Hair follicle dermal papilla cell (primary cell): ENCODE measurements around the gene LHX6. TPM values are rescaled to one million over a fixed set of nuclear protein-coding genes. Genes with fewer than 3 reads are reported as not detected.

Experiments
- total RNA-seq: library from RNA; depleted of rRNA; stranded (reverse); fragments of >200 nt; gene quantifications from 2 replicates; pipeline ENCODE4 v1.2.3, GENCODE V29; 2012

LHX6 gene
- total RNA-seq: not detected in 2 replicates

GRCh38 chr9:122228568-122229484 is at the start of gene LHX6:
Gene LHX6 (minus strand): TSS chr9:122228957. CDS start chr9:122228740, 217 bp downstream.

GRCh38 chr9:122264360-122265148 is 35.8 kb upstream of the LHX6 start, which contains the start of the genes MRRF and RBM18:
Gene MRRF (plus strand): TSS chr9:122264882. CDS start chr9:122270892, 6,010 bp downstream.
Gene RBM18 (minus strand): TSS chr9:122264840. CDS start chr9:122261492, 3,348 bp downstream.

GRCh38 chr9:122159026-122159924 is 69.5 kb downstream of the LHX6 start, which contains the start of the genes MORN5 and NDUFA8:
Gene MORN5 (plus strand): TSS chr9:122159908. CDS start chr9:122159973, 65 bp downstream.
Gene NDUFA8 (minus strand): TSS chr9:122159779. CDS start chr9:122159677, 102 bp downstream.

Other genes with a start within 250 kb of the LHX6 start
- gene TTLL11, start 135.6 kb downstream of the LHX6 start, total RNA-seq: 9.0 and 10.2 TPM in 2 replicates
- 13.1 and 15.7 TPM in 2 replicates for gene NDUFA8, start 69.2 kb downstream of the LHX6 start, total RNA-seq
- not detected in 2 replicates for gene MORN5, start 69.0 kb downstream of the LHX6 start, total RNA-seq
- gene RBM18, start 35.9 kb upstream of the LHX6 start, total RNA-seq: 10.0 and 11.4 TPM in 2 replicates
- 30.3 and 36.4 TPM in 2 replicates for gene MRRF, start 35.9 kb upstream of the LHX6 start, total RNA-seq
- 14.2 and 22.7 TPM in 2 replicates for gene PTGS1, start 142.1 kb upstream of the LHX6 start, total RNA-seq
- gene OR1J1, start 249.0 kb upstream of the LHX6 start, total RNA-seq: not detected in 2 replicates